ENCODE data around the gene ENPP1. TPM values are rescaled to one million over a fixed set of nuclear protein-coding genes. Genes with fewer than 3 reads are reported as not detected.

ENPP1 gene
- total RNA-seq, 1 experiment from 2014 or later: 2.8 TPM

- peaks cover 6% of the 10 kb centered on the region for H3K36me3 Mint-ChIP-seq (ENCODE audit: insufficient read depth, unreplicated experiment)
- no TSS peak for BruUV-seq (replicated peaks)
- intact Hi-C loops (cut with micrococcal nuclease): no loop called here
- no peaks in the 10 kb centered on the region for H3K27me3 Mint-ChIP-seq (ENCODE audit: insufficient read depth, unreplicated experiment)
- CTCF ChIA-PET: no interaction called here
- no peak overlapping the region for H3K27ac Mint-ChIP-seq (ENCODE audit: low read depth, unreplicated experiment)
- no peak for TF ChIP-seq CTCF (IDR thresholded peaks at IDR 0.05; ENCODE audit: unreplicated experiment)
- H3K4me1 Mint-ChIP-seq (ENCODE audit: insufficient read depth, unreplicated experiment): peaks cover 6% of the 10 kb centered on the region
- no peak for DNase-seq (ENCODE audit: unreplicated experiment)
- H3K4me3 Mint-ChIP-seq (ENCODE audit: unreplicated experiment): no peak overlapping the region
- POLR2A ChIA-PET: no interaction called here
- no peaks in the 10 kb centered on the region for H3K9me3 Mint-ChIP-seq (ENCODE audit: unreplicated experiment)
These were observed 42.0 kb upstream of the ENPP1 start for GRCh38 chr6:131765804-131766135.

GRCh38 chr6:131766631-131767030 is 41.2 kb upstream of the ENPP1 start:
- BruUV-seq (replicated peaks): no TSS peak
- H3K27me3 Mint-ChIP-seq (ENCODE audit: insufficient read depth, unreplicated experiment): no peaks in the 10 kb centered on the region

GRCh38 chr6:131768964-131769363 is 38.9 kb upstream of the ENPP1 start:
- BruUV-seq (replicated peaks): no TSS peak
- H3K4me1 Mint-ChIP-seq (ENCODE audit: insufficient read depth, unreplicated experiment): no peaks in the 10 kb centered on the region
- no peaks in the 10 kb centered on the region for H3K9me3 Mint-ChIP-seq (ENCODE audit: unreplicated experiment)
- H3K27ac Mint-ChIP-seq (ENCODE audit: low read depth, unreplicated experiment): no peak overlapping the region
- intact Hi-C loops (cut with micrococcal nuclease): no loop called here
- TF ChIP-seq CTCF (IDR thresholded peaks at IDR 0.05; ENCODE audit: unreplicated experiment): no peak
- CTCF ChIA-PET: no interaction called here
- peaks cover 6% of the 10 kb centered on the region for H3K36me3 Mint-ChIP-seq (ENCODE audit: insufficient read depth, unreplicated experiment)
- no peak overlapping the region for H3K4me3 Mint-ChIP-seq (ENCODE audit: unreplicated experiment)
- no peak for DNase-seq (ENCODE audit: unreplicated experiment)
- POLR2A ChIA-PET: interaction anchor here (0.6 kb wide), 1 partner anchor 9 kb away, joined by 3 read pairs; no protein-coding TSS in a partner anchor
- H3K27me3 Mint-ChIP-seq (ENCODE audit: insufficient read depth, unreplicated experiment): no peaks in the 10 kb centered on the region

More at GRCh38 chr6:131766631-131767030, 41.2 kb upstream of the ENPP1 start:
- Mint-ChIP-seq H3K27ac (ENCODE audit: low read depth, unreplicated experiment) (no peak overlapping the region), H3K9me3 (ENCODE audit: unreplicated experiment) (no peaks in the 10 kb centered on the region), H3K36me3 (ENCODE audit: insufficient read depth, unreplicated experiment) (peaks cover 6% of the 10 kb centered on the region), H3K4me1 (ENCODE audit: insufficient read depth, unreplicated experiment) (peaks cover 5% of the 10 kb centered on the region), H3K4me3 (ENCODE audit: unreplicated experiment) (no peak overlapping the region)
- DNase-seq (ENCODE audit: unreplicated experiment): no peak
- no peak for TF ChIP-seq CTCF (IDR thresholded peaks at IDR 0.05; ENCODE audit: unreplicated experiment)
- intact Hi-C loops (cut with micrococcal nuclease): no loop called here
- CTCF ChIA-PET: interaction anchor here (0.7 to 0.9 kb wide), 2 partner anchors 103 to 149 kb away, joined by 3 to 4 read pairs; no protein-coding TSS in a partner anchor
- POLR2A ChIA-PET: no interaction called here

GRCh38 chr6:131769385-131770141 is 38.3 kb upstream of the ENPP1 start:
- CTCF ChIA-PET: interaction anchor here (1.2 kb wide), 1 partner anchor 141 kb away, joined by 4 read pairs; no protein-coding TSS in a partner anchor
- no peak overlapping the region for H3K27ac Mint-ChIP-seq (ENCODE audit: low read depth, unreplicated experiment)
- intact Hi-C loops (cut with micrococcal nuclease): no loop called here
- BruUV-seq (replicated peaks): no TSS peak
- H3K27me3 Mint-ChIP-seq (ENCODE audit: insufficient read depth, unreplicated experiment): no peaks in the 10 kb centered on the region
- no peak for DNase-seq (ENCODE audit: unreplicated experiment)
- TF ChIP-seq CTCF (IDR thresholded peaks at IDR 0.05; ENCODE audit: unreplicated experiment): no peak
- no peaks in the 10 kb centered on the region for H3K9me3 Mint-ChIP-seq (ENCODE audit: unreplicated experiment)
- peaks cover 6% of the 10 kb centered on the region for H3K36me3 Mint-ChIP-seq (ENCODE audit: insufficient read depth, unreplicated experiment)
- no peaks in the 10 kb centered on the region for H3K4me1 Mint-ChIP-seq (ENCODE audit: insufficient read depth, unreplicated experiment)
- no peak overlapping the region for H3K4me3 Mint-ChIP-seq (ENCODE audit: unreplicated experiment)
- POLR2A ChIA-PET: interaction anchor here (0.6 kb wide), 1 partner anchor 8 kb away, joined by 3 read pairs; no protein-coding TSS in a partner anchor

Data from MCF 10A (cell line).